ENCODE results near the gene PPL. TPM values are rescaled to one million over a fixed set of nuclear protein-coding genes. Genes with fewer than 3 reads are reported as not detected.

PPL gene
- total RNA-seq, 1 donor from 2014 or later: 26.4 TPM

GRCh38 chr16:4836727-4837126, 100.2 kb downstream of the PPL start:
- ATAC-seq: no peak
- DNase-seq (ENCODE audit: low spot score): no peak

GRCh38 chr16:4833584-4833983, 103.4 kb downstream of the PPL start:
- ATAC-seq (no peak), DNase-seq (ENCODE audit: low spot score) (no peak)

- ATAC-seq (no peak), DNase-seq (ENCODE audit: low spot score) (no peak)
Observed at GRCh38 chr16:4832698-4833343, 104.1 kb downstream of the PPL start.

Other genes starting within 250 kb of the PPL start
- 40.4 TPM for gene NUDT16L1, start 243.6 kb downstream of the PPL start, total RNA-seq
- gene ANKS3, start 202.9 kb downstream of the PPL start, total RNA-seq: 10.6 TPM
- gene DNAAF8, start 202.6 kb downstream of the PPL start, total RNA-seq: 0.45 TPM
- 9.5 TPM for gene ZNF500, start 170.0 kb downstream of the PPL start, total RNA-seq
- gene SEPTIN12, start 148.8 kb downstream of the PPL start, total RNA-seq: not detected
- 0.60 TPM for gene SMIM22, start 141.8 kb downstream of the PPL start, total RNA-seq
- 21.5 TPM for gene ROGDI, start 134.5 kb downstream of the PPL start, total RNA-seq
- 47.1 TPM for gene GLYR1, start 89.9 kb downstream of the PPL start, total RNA-seq
- gene UBN1, start 89.7 kb downstream of the PPL start, total RNA-seq: 18.9 TPM
- 0.33 TPM for gene SEC14L5, start 21.2 kb upstream of the PPL start, total RNA-seq
- gene NAGPA, start 96.8 kb upstream of the PPL start, total RNA-seq: 7.1 TPM
- gene C16orf89, start 128.8 kb upstream of the PPL start, total RNA-seq: not detected
- gene ALG1, start 134.7 kb upstream of the PPL start, total RNA-seq: 14.9 TPM
- 5.0 TPM for gene EEF2KMT, start 160.6 kb upstream of the PPL start, total RNA-seq

All from left lobe of liver (tissue), 2 donors.